MM.1S (cell line): ENCODE data around the gene ANKRD31.

Experiments
- DNase-seq: peaks from one replicate; pipeline ENCODE4 v3.0.0-alpha.2; 2015
- H2AFZ ChIP-seq: fragments of 300-600 bp; sonication (generic); 2 replicates; pipeline ENCODE4 v1.6.0; 2016; ENCODE audit warnings: antibody characterized with exemption, low read length
- H3F3A ChIP-seq: fragments of 300-600 bp; sonication (generic); 2 replicates; pipeline ENCODE4 v1.6.1; 2016; ENCODE audit warnings: mild to moderate bottlenecking, antibody characterized with exemption, low read length, moderate library complexity, mixed read lengths; ENCODE audit not compliant: insufficient read depth
- H3K27ac ChIP-seq: fragments of 300-600 bp; sonication (generic); 2 replicates; pipeline ENCODE4 v1.5.1; 2016; ENCODE audit warnings: mild to moderate bottlenecking, low read length
- H3K27me3 ChIP-seq: fragments of 300-600 bp; sonication (generic); replicated peaks from 2 replicates; pipeline ENCODE4 v1.6.0; 2016; ENCODE audit warnings: low read length; ENCODE audit not compliant: insufficient read depth
- H3K36me3 ChIP-seq: fragments of 300-600 bp; sonication (generic); replicated peaks from 2 replicates; pipeline ENCODE4 v1.6.1; 2016; ENCODE audit warnings: mild to moderate bottlenecking, low read length, mixed read lengths; ENCODE audit not compliant: insufficient read depth
- H3K4me1 ChIP-seq: fragments of 300-600 bp; sonication (generic); 2 replicates; pipeline ENCODE4 v1.6.1; 2016; ENCODE audit warnings: low read length, mixed read lengths
- H3K4me2 ChIP-seq: fragments of 300-600 bp; sonication (generic); 2 replicates; pipeline ENCODE4 v1.6.0; 2016; ENCODE audit warnings: low read depth, low read length
- H3K4me3 ChIP-seq: fragments of 300-600 bp; sonication (generic); 2 replicates; pipeline ENCODE4 v1.5.1; 2016; ENCODE audit warnings: low read length, mixed read lengths
- H3K79me2 ChIP-seq: fragments of 300-600 bp; sonication (generic); 2 replicates; pipeline ENCODE4 v1.6.1; 2016; ENCODE audit warnings: mixed run types, low read length, mixed read lengths
- H3K9ac ChIP-seq: fragments of 300-600 bp; sonication (generic); 2 replicates; pipeline ENCODE4 v1.6.1; 2016; ENCODE audit warnings: low read length, mixed read lengths
- H3K9me2 ChIP-seq: fragments of 300-600 bp; sonication (generic); replicated peaks from 2 replicates; pipeline ENCODE4 v1.6.1; 2016; ENCODE audit warnings: mild to moderate bottlenecking, low read length, mixed read lengths; ENCODE audit not compliant: insufficient read depth
- H3K9me3 ChIP-seq: fragments of 300-600 bp; sonication (generic); replicated peaks from 2 replicates; pipeline ENCODE4 v1.6.1; 2016; ENCODE audit warnings: mild to moderate bottlenecking, low read length, mixed read lengths; ENCODE audit not compliant: insufficient read depth
- H4K20me1 ChIP-seq: fragments of 300-600 bp; sonication (generic); 2 replicates; pipeline ENCODE4 v1.6.1; 2016; ENCODE audit warnings: mild to moderate bottlenecking, low read length, moderate library complexity, mixed read lengths; ENCODE audit not compliant: insufficient read depth
- CTCF ChIP-seq: fragments of 300-600 bp; sonication (generic); IDR thresholded peaks from 2 replicates; pipeline ENCODE4 v1.5.1; 2016; ENCODE audit warnings: antibody characterized with exemption, low read length, mixed read lengths
- EZH2 ChIP-seq: fragments of 300-600 bp; sonication (generic); optimal IDR thresholded peaks from 2 replicates; pipeline ENCODE3; 2017; ENCODE audit warnings: low read depth, mild to moderate bottlenecking, antibody characterized with exemption, low read length, mixed read lengths
- EZH2phosphoT487 ChIP-seq: fragments of 300-600 bp; sonication (generic); IDR thresholded peaks from 2 replicates; pipeline ENCODE4 v1.6.1; 2018; ENCODE audit warnings: antibody characterized with exemption, low read length

Gene ANKRD31

DNA sequence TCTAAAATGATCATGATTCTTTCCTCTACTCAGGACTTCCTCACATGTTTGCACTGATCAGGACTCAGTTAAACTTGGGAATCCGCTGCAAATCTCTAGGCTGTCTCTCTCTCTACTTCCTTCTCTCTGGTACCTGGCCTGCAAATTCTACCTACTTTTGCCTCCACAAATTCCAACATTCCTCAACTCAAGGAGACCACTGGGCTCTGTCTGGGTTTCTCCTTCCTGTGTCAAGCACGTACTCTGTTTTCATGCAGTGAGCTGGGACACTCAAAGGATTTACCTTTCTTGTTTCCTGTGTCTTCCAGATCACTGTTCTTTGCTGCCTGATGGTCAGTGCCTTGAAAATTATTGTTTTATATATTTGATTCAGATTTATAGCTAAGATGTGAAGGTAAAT is 45.9 kb upstream of the ANKRD31 start:
- Histone ChIP-seq H3K36me3 (no peaks in the 10 kb centered on the region), H2AFZ (no peak overlapping the region), H3K27me3 (no peaks in the 10 kb centered on the region), H3K4me1 (no peaks in the 10 kb centered on the region), H3F3A (no peaks in the 10 kb centered on the region), H3K4me3 (no peak overlapping the region), H3K4me2 (no peak overlapping the region), H3K79me2 (no peaks in the 10 kb centered on the region), H4K20me1 (no peaks in the 10 kb centered on the region), H3K9ac (no peak overlapping the region), H3K9me3 (no peaks in the 10 kb centered on the region), H3K9me2 (no peaks in the 10 kb centered on the region), H3K27ac (no peak overlapping the region)
- no peak for DNase-seq
- TF ChIP-seq EZH2, result no peak

DNA sequence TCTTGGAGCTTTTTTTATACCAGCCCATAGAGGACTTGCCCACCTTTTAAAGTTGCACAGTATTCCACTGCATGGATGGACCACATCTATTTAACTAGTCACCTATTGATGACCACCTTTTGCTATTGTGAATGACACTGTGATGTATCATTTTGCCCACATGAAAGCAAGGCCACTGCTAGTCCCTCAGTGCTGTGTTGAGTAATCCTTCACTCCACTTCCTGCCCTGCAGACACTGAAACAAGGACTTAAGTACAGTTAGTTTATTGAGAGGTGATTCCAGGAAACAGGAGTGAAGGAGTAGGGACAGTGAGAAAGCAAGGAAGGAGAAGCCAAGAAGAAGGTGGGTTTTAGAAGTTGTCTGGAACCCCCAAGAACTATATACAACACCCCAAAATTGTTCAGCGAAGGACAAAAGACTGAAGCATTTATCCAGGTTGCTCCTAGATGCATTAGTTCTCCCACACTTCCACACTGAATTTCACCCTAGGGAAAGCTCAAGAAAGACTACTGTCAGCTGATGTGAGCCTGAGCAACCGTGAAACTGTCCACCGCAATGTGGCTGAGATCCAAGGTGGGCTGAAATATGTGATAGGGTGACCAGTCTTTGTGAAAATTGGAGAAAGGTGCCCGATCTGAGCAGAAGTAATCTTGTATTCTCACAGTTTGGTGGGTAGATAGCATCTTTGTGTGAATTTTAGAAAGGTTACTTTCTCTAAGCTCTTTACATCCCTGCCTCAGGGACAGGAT is 45.2 kb upstream of the ANKRD31 start:
- Histone ChIP-seq H4K20me1 (no peaks in the 10 kb centered on the region), H2AFZ (no peak overlapping the region), H3F3A (no peaks in the 10 kb centered on the region), H3K4me3 (no peak overlapping the region), H3K27ac (no peak overlapping the region), H3K79me2 (no peaks in the 10 kb centered on the region), H3K9me3 (no peaks in the 10 kb centered on the region), H3K4me2 (no peak overlapping the region), H3K9ac (no peak overlapping the region), H3K36me3 (no peaks in the 10 kb centered on the region), H3K4me1 (no peaks in the 10 kb centered on the region), H3K9me2 (no peaks in the 10 kb centered on the region), H3K27me3 (no peaks in the 10 kb centered on the region)
- no peak for DNase-seq
- TF ChIP-seq EZH2 (no peak), EZH2phosphoT487 (no peak), CTCF (no peak)

GRCh38 chr5:75279321-75279720 is 42.6 kb upstream of the ANKRD31 start:
- Histone ChIP-seq H4K20me1 (no peaks in the 10 kb centered on the region), H3K4me1 (no peaks in the 10 kb centered on the region), H2AFZ (no peak overlapping the region), H3K36me3 (no peaks in the 10 kb centered on the region), H3K27me3 (no peaks in the 10 kb centered on the region), H3K27ac (no peak overlapping the region), H3K79me2 (no peaks in the 10 kb centered on the region), H3K9me2 (no peaks in the 10 kb centered on the region), H3K9ac (no peak overlapping the region), H3K9me3 (no peaks in the 10 kb centered on the region), H3F3A (no peaks in the 10 kb centered on the region), H3K4me3 (no peak overlapping the region), H3K4me2 (no peak overlapping the region)
- TF ChIP-seq CTCF (no peak), EZH2 (no peak), EZH2phosphoT487 (no peak)
- no peak for DNase-seq

- Histone ChIP-seq H3K27ac (no peak overlapping the region), H3K9me3 (no peaks in the 10 kb centered on the region), H2AFZ (no peak overlapping the region), H4K20me1 (no peaks in the 10 kb centered on the region), H3K36me3 (no peaks in the 10 kb centered on the region), H3K4me3 (no peak overlapping the region), H3K79me2 (no peaks in the 10 kb centered on the region), H3K9ac (no peak overlapping the region), H3K4me2 (no peak overlapping the region), H3F3A (no peaks in the 10 kb centered on the region), H3K4me1 (no peaks in the 10 kb centered on the region), H3K27me3 (no peaks in the 10 kb centered on the region), H3K9me2 (no peaks in the 10 kb centered on the region)
- no peak for DNase-seq
- TF ChIP-seq EZH2phosphoT487 (no peak), EZH2 (no peak), CTCF (no peak)
These were observed 40.8 kb upstream of the ANKRD31 start for GRCh38 chr5:75277463-75277862.
